ENCODE results near the gene FPR2. TPM values are rescaled to one million over a fixed set of nuclear protein-coding genes. Genes with fewer than 3 reads are reported as not detected.
"Not testable (repeated sequence)": the region's sequence is repeated elsewhere in the genome, so short reads cannot be mapped to it uniquely, and the experiment has no call there.

Gene FPR2
- total RNA-seq, 2 experiments from 2014 or later: not detected

DNA sequence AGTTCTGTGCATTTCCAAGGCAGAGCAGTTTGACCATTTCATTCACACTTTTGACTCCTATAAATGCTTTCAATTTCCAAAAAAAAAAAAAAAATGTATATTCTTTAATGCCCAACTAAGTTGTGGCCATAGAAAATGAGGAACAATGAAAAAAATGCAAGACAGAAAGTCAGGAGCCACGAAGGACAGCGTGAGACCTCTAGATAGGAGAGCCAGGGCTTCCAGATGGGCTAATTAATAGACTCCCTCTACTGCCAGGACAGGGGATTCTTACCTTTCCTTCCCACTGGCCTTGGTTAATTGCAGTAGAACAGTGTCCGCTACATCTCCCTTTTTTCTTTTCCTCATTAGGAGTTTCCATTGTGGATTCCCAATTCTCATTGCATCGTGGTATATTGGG, 42.5 kb downstream of the FPR2 start:
- no peak overlapping the region for H3K4me3 Mint-ChIP-seq
- no peaks in the 10 kb centered on the region for H3K36me3 Mint-ChIP-seq (ENCODE audit: low read depth)
- CTCF ChIA-PET: no interaction called here
- peaks cover 5% of the 10 kb centered on the region for H3K27me3 Mint-ChIP-seq (ENCODE audit: low read depth)
- H3K27ac Mint-ChIP-seq: no peak overlapping the region
- intact Hi-C loops (cut with micrococcal nuclease): no loop called here
- no peaks in the 10 kb centered on the region for H3K4me1 Mint-ChIP-seq (ENCODE audit: low read depth)
- no peak for DNase-seq
- peaks cover 6% of the 10 kb centered on the region for H3K9me3 Mint-ChIP-seq

DNA sequence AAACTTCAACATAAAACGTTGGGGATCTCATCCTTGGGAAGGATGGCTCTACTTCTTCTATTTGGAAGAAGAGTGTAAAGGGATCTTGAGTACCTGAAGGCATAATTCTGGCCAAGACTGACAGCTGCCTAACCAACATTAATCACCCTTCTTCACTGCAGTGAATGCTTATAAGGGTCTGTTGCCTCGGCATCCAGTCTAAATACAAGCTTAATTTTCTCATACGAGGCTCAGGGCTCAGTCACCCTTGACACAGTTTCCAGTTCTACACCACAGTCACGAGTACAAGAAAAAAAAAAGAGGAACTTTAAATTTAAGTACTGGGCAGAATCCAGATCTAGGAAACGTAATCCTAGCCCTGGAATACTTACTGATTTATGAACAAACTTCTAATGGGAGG, 43.0 kb downstream of the FPR2 start:
- H3K36me3 Mint-ChIP-seq (ENCODE audit: low read depth): no peaks in the 10 kb centered on the region
- CTCF ChIA-PET: no interaction called here
- intact Hi-C loops (cut with micrococcal nuclease): no loop called here

DNA sequence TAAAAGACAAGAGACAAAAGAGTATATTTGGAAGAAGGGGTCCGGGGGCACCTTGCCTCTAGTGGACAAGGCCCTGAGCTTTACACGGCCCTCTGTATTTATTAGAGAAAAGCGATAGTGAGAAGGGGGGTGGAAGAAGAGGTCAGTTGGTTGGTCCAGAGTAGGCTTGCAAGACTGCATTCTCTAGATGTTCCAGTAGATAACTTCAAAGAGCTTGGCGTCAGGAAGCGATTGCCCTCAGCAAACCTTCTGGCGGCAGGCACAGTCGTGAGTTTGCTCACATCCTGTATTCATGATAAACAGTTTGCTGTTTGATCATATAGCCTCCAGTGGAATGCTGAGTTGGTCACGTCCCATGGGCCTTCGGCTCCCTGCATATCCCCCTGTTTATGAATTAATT, 43.8 kb downstream of the FPR2 start:
- H3K9me3 Mint-ChIP-seq; intact Hi-C loops (cut with micrococcal nuclease); DNase-seq; H3K4me1 Mint-ChIP-seq (ENCODE audit: low read depth); H3K27me3 Mint-ChIP-seq (ENCODE audit: low read depth); H3K27ac Mint-ChIP-seq; CTCF ChIA-PET; H3K4me3 Mint-ChIP-seq; H3K36me3 Mint-ChIP-seq (ENCODE audit: low read depth): not testable (repeated sequence)

More for the DNA sequence above, 43.0 kb downstream of the FPR2 start:
- Mint-ChIP-seq H3K27me3 (ENCODE audit: low read depth) (peaks cover 5% of the 10 kb centered on the region), H3K9me3 (peaks cover 6% of the 10 kb centered on the region), H3K4me1 (ENCODE audit: low read depth) (no peaks in the 10 kb centered on the region), H3K4me3 (no peak overlapping the region), H3K27ac (no peak overlapping the region)
- no peak for DNase-seq

DNA sequence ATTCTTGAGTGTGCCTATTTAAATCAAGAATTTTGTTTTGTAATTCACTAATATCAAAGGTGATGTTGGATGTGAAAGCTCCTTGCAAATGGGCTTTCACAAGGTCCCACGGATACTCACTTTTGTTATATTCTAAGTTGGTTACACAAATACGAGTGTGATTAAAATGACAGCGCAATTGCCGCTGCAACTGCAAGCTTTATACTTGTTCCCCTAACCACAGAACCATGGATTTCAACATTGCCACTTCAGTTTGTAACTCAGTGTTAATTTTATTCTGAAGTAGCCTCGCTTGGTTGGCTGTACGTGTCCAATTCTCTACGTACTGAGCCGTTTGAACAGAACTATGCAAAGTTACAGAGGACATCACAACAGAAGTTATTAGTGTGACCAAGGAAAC, 44.4 kb downstream of the FPR2 start:
- H3K4me1 Mint-ChIP-seq (ENCODE audit: low read depth); H3K4me3 Mint-ChIP-seq; H3K9me3 Mint-ChIP-seq; H3K27me3 Mint-ChIP-seq (ENCODE audit: low read depth); DNase-seq; CTCF ChIA-PET; H3K36me3 Mint-ChIP-seq (ENCODE audit: low read depth); H3K27ac Mint-ChIP-seq; intact Hi-C loops (cut with micrococcal nuclease): not testable (repeated sequence)

DNA sequence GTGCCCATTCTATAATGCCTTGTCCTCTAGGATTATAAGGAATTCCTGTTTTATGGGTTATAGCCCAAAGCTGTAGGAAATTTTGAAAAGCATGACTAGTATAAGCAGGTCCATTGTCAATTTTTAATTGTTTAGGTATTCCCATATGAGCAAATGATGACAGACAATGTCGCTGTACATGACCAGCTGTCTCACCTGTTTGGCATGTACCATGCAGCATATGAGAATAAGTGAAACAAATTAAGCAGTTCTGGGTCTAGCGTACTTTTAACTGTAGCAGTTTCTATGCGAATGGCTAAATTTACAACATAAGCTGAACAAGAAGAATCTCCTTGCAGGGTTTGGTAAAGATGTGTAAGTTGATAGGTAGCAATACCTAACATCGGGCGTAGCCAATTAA, 45.6 kb downstream of the FPR2 start:
- H3K4me3 Mint-ChIP-seq; H3K27me3 Mint-ChIP-seq (ENCODE audit: low read depth); H3K36me3 Mint-ChIP-seq (ENCODE audit: low read depth); CTCF ChIA-PET; H3K27ac Mint-ChIP-seq; H3K4me1 Mint-ChIP-seq (ENCODE audit: low read depth); DNase-seq; intact Hi-C loops (cut with micrococcal nuclease): not testable (repeated sequence)
- H3K9me3 Mint-ChIP-seq: peaks cover 11% of the 10 kb centered on the region

DNA sequence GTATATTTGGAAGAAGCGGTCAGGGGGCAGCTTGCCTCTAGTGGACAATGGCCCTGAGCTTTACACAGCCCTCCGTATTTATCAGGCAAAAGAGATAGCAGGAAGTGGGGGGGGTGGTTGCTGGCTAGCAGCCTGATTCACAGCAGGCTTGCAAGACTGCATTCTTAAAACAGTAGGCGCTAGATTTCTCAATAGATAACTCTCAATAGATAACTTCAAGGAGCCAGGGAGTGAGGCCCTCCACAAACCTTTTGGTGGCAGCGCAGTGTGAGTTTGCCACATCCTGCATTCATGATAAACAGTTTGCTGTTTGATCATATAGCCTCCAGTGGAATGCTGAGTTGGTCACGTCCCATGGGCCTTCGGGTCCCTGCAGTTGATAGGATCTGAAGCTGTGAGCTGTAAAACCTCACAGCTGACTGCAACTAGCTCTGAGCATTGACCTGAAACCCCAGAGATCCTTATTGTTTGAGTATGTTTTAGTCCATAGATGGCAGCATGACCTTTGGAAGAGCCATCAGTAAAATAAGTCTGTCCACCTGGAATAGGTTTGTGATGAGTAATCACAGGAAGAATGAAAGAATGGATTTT, 46.2 kb downstream of the FPR2 start:
- H3K27ac Mint-ChIP-seq: no peak overlapping the region
- no peak overlapping the region for H3K4me3 Mint-ChIP-seq
- CTCF ChIA-PET: interaction anchor here (0.5 kb wide), 1 partner anchor 1198 kb away, joined by 3 read pairs; no protein-coding TSS in a partner anchor
- intact Hi-C loops (cut with micrococcal nuclease): no loop called here
- H3K36me3 Mint-ChIP-seq (ENCODE audit: low read depth): no peaks in the 10 kb centered on the region
- no peak for DNase-seq
- H3K27me3 Mint-ChIP-seq (ENCODE audit: low read depth): no peaks in the 10 kb centered on the region
- peaks cover 11% of the 10 kb centered on the region for H3K9me3 Mint-ChIP-seq
- no peaks in the 10 kb centered on the region for H3K4me1 Mint-ChIP-seq (ENCODE audit: low read depth)

DNA sequence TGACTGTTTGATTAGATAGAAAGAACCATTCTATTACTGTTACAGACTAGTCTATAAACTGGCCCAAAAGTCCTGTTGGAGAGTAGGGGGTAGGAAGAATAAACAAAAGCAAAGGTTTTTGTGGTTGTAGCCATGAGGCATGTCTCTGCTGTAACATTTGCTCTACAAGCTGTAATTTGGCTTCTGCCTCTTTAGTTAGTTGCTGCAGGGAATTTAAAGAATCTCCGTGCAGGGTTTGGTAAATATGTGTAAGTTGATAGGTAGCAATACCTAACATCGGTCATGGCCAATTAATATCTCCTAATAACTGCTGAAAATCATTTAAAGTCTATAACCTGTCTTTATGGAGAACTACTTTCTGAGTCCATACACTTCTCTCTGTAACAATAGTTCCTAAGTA, 46.9 kb downstream of the FPR2 start:
- no peak overlapping the region for H3K4me3 Mint-ChIP-seq
- no peak for DNase-seq
- H3K36me3 Mint-ChIP-seq (ENCODE audit: low read depth): no peaks in the 10 kb centered on the region
- CTCF ChIA-PET: interaction anchor here (0.5 kb wide), 1 partner anchor 1199 kb away, joined by 3 read pairs; no protein-coding TSS in a partner anchor
- intact Hi-C loops (cut with micrococcal nuclease): no loop called here
- no peaks in the 10 kb centered on the region for H3K27me3 Mint-ChIP-seq (ENCODE audit: low read depth)
- H3K27ac Mint-ChIP-seq: no peak overlapping the region
- no peaks in the 10 kb centered on the region for H3K4me1 Mint-ChIP-seq (ENCODE audit: low read depth)
- peaks cover 11% of the 10 kb centered on the region for H3K9me3 Mint-ChIP-seq

DNA sequence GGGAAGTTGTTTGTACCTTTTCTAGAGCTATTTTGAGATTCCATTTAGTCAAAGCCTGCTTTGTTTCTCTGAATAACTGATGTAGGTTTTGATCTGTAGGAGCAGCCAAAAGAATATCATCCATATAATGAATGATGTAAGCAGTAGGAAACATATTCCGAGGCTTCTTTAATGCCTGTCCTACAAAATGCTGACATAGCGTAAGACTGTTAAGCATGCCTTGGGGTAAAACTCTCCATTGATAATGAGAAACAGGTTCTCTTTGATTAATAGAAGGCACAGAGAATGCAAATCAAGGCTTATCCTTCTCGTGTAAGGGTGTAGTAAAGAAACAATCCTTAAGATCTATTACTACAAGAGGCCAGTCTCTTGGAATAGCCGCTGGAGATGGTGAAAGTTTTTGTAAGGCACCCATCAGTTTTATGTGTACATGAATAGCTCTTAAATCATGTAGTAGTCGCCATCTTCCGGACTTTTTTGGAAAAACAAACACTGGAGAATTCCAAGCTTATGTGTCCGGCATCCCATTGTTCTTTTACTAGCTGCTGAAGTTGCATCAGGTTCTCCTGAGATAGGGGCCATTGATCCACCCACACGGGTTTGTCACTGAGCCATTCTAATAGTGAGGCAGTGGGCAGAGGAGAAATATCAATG, 47.5 kb downstream of the FPR2 start:
- H3K4me3 Mint-ChIP-seq: no peak overlapping the region

DNA sequence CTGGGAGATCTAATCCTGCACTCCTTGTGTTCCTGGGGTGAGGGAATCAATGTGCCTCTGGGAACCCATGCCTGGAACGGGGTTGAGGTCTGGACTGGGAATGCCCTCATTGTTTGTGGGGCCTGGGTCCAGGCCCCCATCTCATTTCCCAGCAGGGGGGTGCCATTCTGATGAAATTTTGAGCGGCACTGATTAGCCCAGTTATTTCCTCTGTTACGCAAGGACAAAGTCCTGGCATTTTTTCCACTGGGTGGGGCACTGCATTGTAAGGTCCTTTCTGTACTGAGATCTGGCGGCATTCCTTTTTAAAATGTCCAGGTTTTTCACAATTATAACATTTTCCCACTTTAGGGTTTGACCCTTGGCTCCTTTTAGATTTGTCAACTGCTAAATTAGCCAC, 48.8 kb downstream of the FPR2 start:
- intact Hi-C loops (cut with micrococcal nuclease): no loop called here
- CTCF ChIA-PET: no interaction called here
- H3K4me3 Mint-ChIP-seq: no peak overlapping the region
- H3K27me3 Mint-ChIP-seq (ENCODE audit: low read depth): no peaks in the 10 kb centered on the region
- H3K4me1 Mint-ChIP-seq (ENCODE audit: low read depth): no peaks in the 10 kb centered on the region
- DNase-seq: no peak
- no peaks in the 10 kb centered on the region for H3K36me3 Mint-ChIP-seq (ENCODE audit: low read depth)
- H3K9me3 Mint-ChIP-seq: peaks cover 9% of the 10 kb centered on the region
- no peak overlapping the region for H3K27ac Mint-ChIP-seq

More for the DNA sequence above, 47.5 kb downstream of the FPR2 start:
- Mint-ChIP-seq H3K9me3 (peaks cover 7% of the 10 kb centered on the region), H3K27me3 (ENCODE audit: low read depth) (no peaks in the 10 kb centered on the region), H3K4me1 (ENCODE audit: low read depth) (no peaks in the 10 kb centered on the region), H3K36me3 (ENCODE audit: low read depth) (no peaks in the 10 kb centered on the region), H3K27ac (no peak overlapping the region)
- DNase-seq: no peak
- CTCF ChIA-PET: no interaction called here
- intact Hi-C loops (cut with micrococcal nuclease): no loop called here

DNA sequence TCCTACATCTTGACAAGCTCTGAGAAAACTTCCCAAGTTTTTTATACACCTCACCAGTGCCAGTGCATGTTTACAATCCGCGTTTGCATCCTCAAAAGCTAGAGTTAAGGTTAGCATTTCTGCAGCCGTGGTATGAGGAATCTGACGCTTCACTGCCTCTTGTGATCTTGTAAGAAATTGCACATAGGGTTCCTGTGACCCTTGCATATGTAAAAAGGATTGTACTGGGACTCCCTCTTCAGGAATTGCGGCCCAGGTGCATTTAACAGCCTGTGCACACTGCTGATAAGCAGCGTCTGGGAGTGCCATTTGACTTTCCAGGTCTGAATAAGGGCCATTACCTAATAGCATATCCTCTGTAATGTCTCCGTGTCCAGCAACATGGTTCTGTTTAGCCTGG, 49.2 kb downstream of the FPR2 start:
- Mint-ChIP-seq H3K9me3 (peaks cover 9% of the 10 kb centered on the region), H3K4me1 (ENCODE audit: low read depth) (no peaks in the 10 kb centered on the region), H3K27me3 (ENCODE audit: low read depth) (no peaks in the 10 kb centered on the region), H3K27ac (no peak overlapping the region), H3K36me3 (ENCODE audit: low read depth) (no peaks in the 10 kb centered on the region), H3K4me3 (no peak overlapping the region)
- DNase-seq: no peak
- intact Hi-C loops (cut with micrococcal nuclease): no loop called here
- CTCF ChIA-PET: no interaction called here

DNA sequence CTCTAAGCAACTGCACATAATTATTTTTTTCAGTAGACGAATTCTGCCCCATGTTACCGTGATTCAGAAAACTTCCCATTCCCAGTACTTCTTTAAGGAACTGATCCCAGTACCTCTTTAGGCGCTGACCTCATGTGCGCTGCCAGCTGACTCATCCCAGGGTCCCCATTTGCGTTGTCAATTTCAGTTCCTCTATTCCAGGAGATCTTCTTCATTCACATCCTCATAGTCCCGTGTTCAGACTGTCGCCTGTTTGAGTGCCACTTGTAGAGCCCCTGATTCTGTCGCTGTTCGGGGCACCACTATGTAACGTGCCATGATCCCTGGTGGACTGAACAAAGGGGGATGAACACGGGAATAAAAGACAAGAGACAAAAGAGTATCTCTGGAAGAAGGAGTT, 50.4 kb downstream of the FPR2 start:
- Mint-ChIP-seq H3K4me3 (no peak overlapping the region), H3K27ac (no peak overlapping the region), H3K9me3 (peaks cover 9% of the 10 kb centered on the region), H3K36me3 (ENCODE audit: low read depth) (no peaks in the 10 kb centered on the region), H3K27me3 (ENCODE audit: low read depth) (no peaks in the 10 kb centered on the region), H3K4me1 (ENCODE audit: low read depth) (no peaks in the 10 kb centered on the region)
- CTCF ChIA-PET: no interaction called here
- intact Hi-C loops (cut with micrococcal nuclease): no loop called here
- no peak for DNase-seq

DNA sequence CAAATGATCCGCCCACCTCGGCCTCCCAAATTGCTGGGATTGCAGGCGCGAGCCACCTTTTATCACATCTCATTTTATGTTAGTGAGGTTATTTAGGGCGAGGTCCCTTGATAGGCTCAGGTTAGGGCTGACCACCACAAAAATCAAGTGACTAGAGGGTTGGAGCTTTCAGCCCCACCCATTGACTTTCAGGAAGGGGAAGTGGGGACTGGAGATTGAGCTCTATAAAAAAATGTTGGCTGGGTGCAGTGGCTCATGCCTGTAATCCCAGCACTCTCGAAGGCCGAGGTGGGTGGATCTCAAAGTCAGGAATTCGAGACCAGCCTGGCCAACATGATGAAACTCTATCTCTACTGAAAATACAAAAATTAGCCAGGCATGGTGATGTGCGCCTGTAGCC, 54.1 kb downstream of the FPR2 start:
- H3K27ac Mint-ChIP-seq: no peak overlapping the region
- no peaks in the 10 kb centered on the region for H3K36me3 Mint-ChIP-seq (ENCODE audit: low read depth)
- no peak for DNase-seq
- no peaks in the 10 kb centered on the region for H3K4me1 Mint-ChIP-seq (ENCODE audit: low read depth)
- peaks cover 3% of the 10 kb centered on the region for H3K27me3 Mint-ChIP-seq (ENCODE audit: low read depth)
- intact Hi-C loops (cut with micrococcal nuclease): no loop called here
- CTCF ChIA-PET: no interaction called here
- no peak overlapping the region for H3K4me3 Mint-ChIP-seq
- peaks cover 22% of the 10 kb centered on the region for H3K9me3 Mint-ChIP-seq

DNA sequence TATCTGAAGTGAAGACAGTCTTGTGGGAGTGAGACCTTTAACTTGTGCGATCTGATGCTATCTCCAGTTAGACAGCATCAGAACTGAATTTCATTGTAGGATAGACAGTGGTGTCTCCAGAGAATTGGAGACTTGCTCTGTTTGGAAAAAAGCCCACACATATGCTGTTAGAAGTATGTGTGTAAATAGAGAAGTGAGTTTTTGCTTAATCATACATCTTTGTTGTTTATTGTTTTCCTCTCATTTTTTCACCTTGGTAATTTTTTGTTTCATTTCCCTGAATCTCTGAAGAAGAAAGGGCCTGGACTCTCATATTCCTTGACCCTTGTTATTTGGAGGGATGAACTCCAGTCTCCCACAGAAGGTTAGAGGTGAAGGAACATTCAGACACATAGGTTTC, 55.7 kb downstream of the FPR2 start:
- H3K27ac Mint-ChIP-seq: no peak overlapping the region
- intact Hi-C loops (cut with micrococcal nuclease): no loop called here
- H3K9me3 Mint-ChIP-seq: peaks cover 19% of the 10 kb centered on the region
- H3K4me3 Mint-ChIP-seq: no peak overlapping the region
- H3K27me3 Mint-ChIP-seq (ENCODE audit: low read depth): peaks cover 3% of the 10 kb centered on the region
- no peaks in the 10 kb centered on the region for H3K4me1 Mint-ChIP-seq (ENCODE audit: low read depth)
- no peaks in the 10 kb centered on the region for H3K36me3 Mint-ChIP-seq (ENCODE audit: low read depth)
- CTCF ChIA-PET: no interaction called here
- DNase-seq: no peak

All from activated naive CD4-positive, alpha-beta T cell treated with anti-CD3 and anti-CD28 coated beads for 36 hours (primary cell).